SH-SY5Y (cell line): Measurements from ENCODE around the gene PROKR1.

Source experiments
- GATA2 ChIP-seq: IDR thresholded peaks from 2 replicates; pipeline ENCODE4 v1.6.1; 2011; ENCODE audit warnings: mild to moderate bottlenecking, low read depth, low read length
- GATA3 ChIP-seq: IDR thresholded peaks from 2 replicates; pipeline ENCODE4 v1.6.1; 2011; ENCODE audit warnings: low read depth, mild to moderate bottlenecking, low read length, moderate library complexity

- TF ChIP-seq GATA3 (no peak), GATA2 (no peak)
Measured at GRCh38 chr2:68662466-68662865, 19.1 kb downstream of the PROKR1 start.
